Stomach (tissue), 4 donors: ENCODE measurements around the gene ATCAY.

ENCODE experiments used
- CTCF ChIP-seq, 7 experiments: fragments of 450-650 bp in 4 of 7; fragments of 200-600 bp in 3 of 7; sonication (generic) in 3 of 7; IDR thresholded peaks; one replicate each; pipeline ENCODE4 v1.5.1; 2016 to 2019; ENCODE audit warnings: antibody characterized with exemption in 7 of 7, control low read depth in 2 of 7, mild to moderate bottlenecking in 1 of 7
- EP300 ChIP-seq: sonication (generic); formaldehyde crosslinking; IDR thresholded peaks from one replicate; pipeline ENCODE4 v1.6.1; 2017; ENCODE audit warnings: antibody characterized with exemption
- POLR2A ChIP-seq, 4 donors: fragments of 450-650 bp; IDR thresholded peaks; one replicate each; pipeline ENCODE4 v1.6.1; 2016; ENCODE audit warnings: antibody characterized with exemption in 4 of 4, control low read depth in 2 of 4, mild to moderate bottlenecking in 1 of 4, moderate library complexity in 1 of 4
- POLR2AphosphoS5 ChIP-seq, 3 donors: sonication (generic); formaldehyde crosslinking; IDR thresholded peaks; one replicate each; pipeline ENCODE4 v1.6.1; 2016; ENCODE audit warnings: antibody characterized with exemption in 3 of 3

GRCh38 chr19:3975144-3975543 lies 94.7 kb downstream of the ATCAY start:
- TF ChIP-seq CTCF (IDR thresholded peaks at IDR 0.05) (no peak), EP300 (no peak), POLR2A (IDR thresholded peaks at IDR 0.05) (no peak), POLR2AphosphoS5 (IDR thresholded peaks at IDR 0.05) (peak in 1 of 3 donors; percentile 9)
